Inferior parietal cortex (tissue), 1 donor: ENCODE measurements around the gene CPVL.

Experiments
- DNase-seq: peaks from one replicate; pipeline ENCODE4 v3.0.0-alpha.2; 2016; ENCODE audit errors: extremely low spot score

Gene CPVL

GRCh38 chr7:28976022-28976421 lies 170.3 kb downstream of the CPVL start:
- DNase-seq, result no peak

- DNase-seq, result no peak
Measured at GRCh38 chr7:28973591-28973990, 172.7 kb downstream of the CPVL start.

GRCh38 chr7:28964056-28964455 lies 182.3 kb downstream of the CPVL start:
- DNase-seq, result no peak

GRCh38 chr7:28961972-28962371 lies 184.4 kb downstream of the CPVL start:
- no peak for DNase-seq

- no peak for DNase-seq
Measured at GRCh38 chr7:28960071-28960840, 186.1 kb downstream of the CPVL start.

GRCh38 chr7:28958980-28959347 lies 187.4 kb downstream of the CPVL start:
- no peak for DNase-seq

- DNase-seq, result peak; percentile 49
Measured at GRCh38 chr7:28958235-28958979, 187.9 kb downstream of the CPVL start, which contains the start of gene TRIL. Gene TRIL, minus strand, starts transcription at chr7:28958330. Its CDS starts 284 bp downstream, at chr7:28958046.

- no peak for DNase-seq
Measured at GRCh38 chr7:28957751-28958234, 188.5 kb downstream of the CPVL start.

- DNase-seq, result no peak
Measured at GRCh38 chr7:28957064-28957750, 189.1 kb downstream of the CPVL start.

- DNase-seq, result peak; percentile 15
Measured at GRCh38 chr7:28956608-28957063, 189.7 kb downstream of the CPVL start.

GRCh38 chr7:28955718-28956607 lies 190.4 kb downstream of the CPVL start:
- DNase-seq, result no peak

GRCh38 chr7:28955356-28955717 lies 191.0 kb downstream of the CPVL start:
- DNase-seq, result no peak

- no peak for DNase-seq
Measured at GRCh38 chr7:28954946-28955345, 191.4 kb downstream of the CPVL start.

GRCh38 chr7:28954471-28954870 lies 191.9 kb downstream of the CPVL start:
- DNase-seq, result no peak

- no peak for DNase-seq
Measured at GRCh38 chr7:28953633-28954032, 192.7 kb downstream of the CPVL start.
